ENCODE results near the gene MSH3. TPM values are rescaled to one million over a fixed set of nuclear protein-coding genes. Genes with fewer than 3 reads are reported as not detected.

MSH3 gene
- total RNA-seq, 2 donors from 2014 or later, result 12.6 to 14.9 TPM

- 26% methylated on average over 4 of the region's 4 CpGs for WGBS
- TF ChIP-seq POLR2AphosphoS5 (IDR thresholded peaks at IDR 0.05) (no peak), POLR2A (IDR thresholded peaks at IDR 0.05) (no peak), CTCF (IDR thresholded peaks at IDR 0.05) (no peak)
These were observed 30.5 kb upstream of the MSH3 start for GRCh38 chr5:80623999-80624398.

GRCh38 chr5:80625230-80625629, 29.2 kb upstream of the MSH3 start:
- intact Hi-C loops (cut with DNase I), result no loop called here
- Histone ChIP-seq H3K36me3 (no peaks in the 10 kb centered on the region), H3K4me3 (no peak overlapping the region), H3K9me3 (no peaks in the 10 kb centered on the region), H3K27me3 (replicated peaks; ENCODE audit: insufficient read depth) (no peaks in the 10 kb centered on the region), H3K4me1 (replicated peaks) (no peaks in the 10 kb centered on the region), H3K27ac (peak overlapping the region in 1 of 2 donors; percentile 40)
- TF ChIP-seq POLR2AphosphoS5 (IDR thresholded peaks at IDR 0.05), result peak; percentile 74
- TF ChIP-seq CTCF (IDR thresholded peaks at IDR 0.05), result no peak
- TF ChIP-seq POLR2A (IDR thresholded peaks at IDR 0.05), result no peak
- WGBS, result 55% methylated on average over 5 of the region's 5 CpGs
- peak; percentile 13 for DNase-seq (ENCODE audit: low spot score)

More at GRCh38 chr5:80623999-80624398, 30.5 kb upstream of the MSH3 start:
- Histone ChIP-seq H3K4me3 (no peak overlapping the region), H3K9me3 (no peaks in the 10 kb centered on the region), H3K36me3 (no peaks in the 10 kb centered on the region), H3K4me1 (replicated peaks) (no peaks in the 10 kb centered on the region), H3K27ac (peak overlapping the region; percentile 8 to 23), H3K27me3 (replicated peaks; ENCODE audit: insufficient read depth) (no peaks in the 10 kb centered on the region)
- intact Hi-C loops (cut with DNase I), result no loop called here
- no peak for DNase-seq (ENCODE audit: low spot score)

DNA sequence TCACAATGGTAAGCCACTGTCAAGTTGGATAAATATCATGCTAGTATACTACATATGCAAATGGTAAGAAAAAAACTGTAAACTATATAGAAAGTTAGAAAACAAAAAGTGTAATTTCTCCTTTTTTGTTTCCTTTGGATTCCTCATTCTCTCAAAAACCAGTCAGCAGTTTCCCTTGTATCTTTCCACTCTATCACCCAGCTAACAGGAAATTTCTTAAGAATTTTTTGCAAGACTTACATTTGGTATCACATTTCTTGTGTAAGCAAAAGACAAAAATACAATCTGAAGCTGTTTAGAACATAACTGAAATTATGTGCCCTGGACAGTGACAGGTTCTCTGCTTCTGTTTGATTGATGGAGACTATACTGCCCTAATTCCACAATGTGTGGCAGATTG, 25.2 kb upstream of the MSH3 start:
- H3K27me3 ChIP-seq (replicated peaks; ENCODE audit: insufficient read depth), result no peaks in the 10 kb centered on the region
- H3K36me3 ChIP-seq, result no peaks in the 10 kb centered on the region
- intact Hi-C loops (cut with DNase I), result no loop called here
- no peak for DNase-seq (ENCODE audit: low spot score)
- H3K27ac ChIP-seq, result no peak overlapping the region
- H3K4me1 ChIP-seq (replicated peaks), result no peaks in the 10 kb centered on the region
- H3K4me3 ChIP-seq, result no peak overlapping the region
- no peaks in the 10 kb centered on the region for H3K9me3 ChIP-seq
- TF ChIP-seq CTCF (IDR thresholded peaks at IDR 0.05), result no peak
- no peak for TF ChIP-seq POLR2A (IDR thresholded peaks at IDR 0.05)
- no peak for TF ChIP-seq POLR2AphosphoS5 (IDR thresholded peaks at IDR 0.05)

DNA sequence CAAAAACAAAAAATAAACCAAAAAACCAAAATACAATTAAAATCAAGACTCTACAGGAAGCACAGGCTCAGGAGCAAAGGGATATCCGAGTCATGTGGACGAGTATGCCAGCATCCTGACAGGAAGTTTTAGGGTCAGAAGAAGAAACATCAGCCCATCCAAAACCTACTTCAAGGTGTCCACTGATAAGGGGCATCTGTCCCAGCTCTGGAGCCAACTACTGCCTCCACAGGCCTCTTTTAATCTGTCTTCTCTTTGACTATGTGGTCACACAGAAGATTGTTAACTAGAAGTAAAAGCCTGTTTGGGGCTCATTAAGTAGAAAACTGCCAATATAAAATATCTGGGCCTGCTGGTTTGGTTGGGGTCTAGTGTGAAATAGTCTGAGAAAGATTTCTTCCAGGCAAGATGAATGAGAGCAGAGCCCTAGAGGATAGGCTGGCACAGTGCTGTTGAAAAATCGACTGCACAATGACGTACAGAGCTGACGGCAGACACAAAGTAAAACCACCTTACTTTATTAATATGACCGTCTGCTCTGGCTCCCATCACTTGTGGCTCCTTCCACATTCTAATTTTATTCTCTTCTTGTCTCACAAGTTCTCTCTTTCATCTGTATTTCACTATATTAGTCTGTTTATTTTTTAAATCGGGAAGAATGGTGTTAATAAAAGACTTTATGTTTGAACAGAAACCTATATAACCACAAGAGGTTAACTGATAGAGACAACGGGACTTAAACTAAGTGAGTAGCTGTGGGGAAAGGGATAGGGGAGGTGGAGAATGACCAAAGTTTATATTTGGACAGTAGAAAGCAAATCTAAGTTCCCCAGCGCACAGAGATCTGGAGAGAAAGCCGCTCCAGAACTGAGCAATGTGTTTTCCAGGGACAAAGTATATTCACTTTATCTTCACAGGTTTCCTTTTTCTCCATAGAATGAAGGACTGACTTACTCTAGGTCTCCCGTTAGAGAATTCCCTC, 22.9 kb upstream of the MSH3 start:
- Histone ChIP-seq H3K9me3 (no peaks in the 10 kb centered on the region), H3K36me3 (no peaks in the 10 kb centered on the region), H3K27me3 (replicated peaks; ENCODE audit: insufficient read depth) (no peaks in the 10 kb centered on the region), H3K4me1 (replicated peaks) (no peaks in the 10 kb centered on the region), H3K27ac (no peak overlapping the region), H3K4me3 (no peak overlapping the region)
- TF ChIP-seq CTCF (IDR thresholded peaks at IDR 0.05) (no peak), POLR2AphosphoS5 (IDR thresholded peaks at IDR 0.05) (no peak), POLR2A (IDR thresholded peaks at IDR 0.05) (no peak)
- 85% methylated on average over 11 of the region's 11 CpGs for WGBS
- intact Hi-C loops (cut with DNase I), result no loop called here
- no peak for DNase-seq (ENCODE audit: low spot score)

DNA sequence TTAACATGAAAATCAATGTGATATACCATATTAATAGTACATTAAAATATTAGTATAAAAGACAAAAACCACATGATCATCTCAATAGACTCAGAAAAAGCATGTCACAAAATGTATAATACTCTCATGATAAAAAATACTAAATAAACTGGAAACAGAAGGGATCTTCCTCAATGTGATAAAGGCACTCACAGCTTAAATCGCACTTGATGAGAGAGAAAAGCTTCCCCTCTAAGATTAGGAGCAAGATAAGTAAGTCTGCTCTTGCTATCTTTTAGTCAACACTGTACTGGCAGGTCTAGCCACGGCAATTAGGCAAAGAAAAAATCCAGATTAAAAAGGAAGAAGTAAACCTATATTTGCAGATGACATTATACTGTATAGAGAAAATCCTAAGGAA, 21.8 kb upstream of the MSH3 start:
- no peaks in the 10 kb centered on the region for H3K27me3 ChIP-seq (replicated peaks; ENCODE audit: insufficient read depth)
- no peaks in the 10 kb centered on the region for H3K4me1 ChIP-seq (replicated peaks)
- no peak for DNase-seq (ENCODE audit: low spot score)
- intact Hi-C loops (cut with DNase I), result no loop called here
- 77% methylated on average over 2 of the region's 2 CpGs for WGBS
- H3K36me3 ChIP-seq, result no peaks in the 10 kb centered on the region
- no peak overlapping the region for H3K4me3 ChIP-seq
- H3K27ac ChIP-seq, result no peak overlapping the region
- H3K9me3 ChIP-seq, result no peaks in the 10 kb centered on the region
- TF ChIP-seq POLR2A (IDR thresholded peaks at IDR 0.05), result no peak
- TF ChIP-seq CTCF (IDR thresholded peaks at IDR 0.05), result no peak

Data from prostate gland (tissue), 2 donors.